Non-pigmented ciliary epithelial cell (primary cell): ENCODE measurements around the gene PHYHIPL.
"Not testable (repeated sequence)": the region's sequence is repeated elsewhere in the genome, so short reads cannot be mapped to it uniquely, and the experiment has no call there.

Experiments
- DNase-seq: peaks from one replicate; pipeline ENCODE4 v3.0.0-alpha.2; 2010; ENCODE audit warnings: low read depth

PHYHIPL gene

DNA sequence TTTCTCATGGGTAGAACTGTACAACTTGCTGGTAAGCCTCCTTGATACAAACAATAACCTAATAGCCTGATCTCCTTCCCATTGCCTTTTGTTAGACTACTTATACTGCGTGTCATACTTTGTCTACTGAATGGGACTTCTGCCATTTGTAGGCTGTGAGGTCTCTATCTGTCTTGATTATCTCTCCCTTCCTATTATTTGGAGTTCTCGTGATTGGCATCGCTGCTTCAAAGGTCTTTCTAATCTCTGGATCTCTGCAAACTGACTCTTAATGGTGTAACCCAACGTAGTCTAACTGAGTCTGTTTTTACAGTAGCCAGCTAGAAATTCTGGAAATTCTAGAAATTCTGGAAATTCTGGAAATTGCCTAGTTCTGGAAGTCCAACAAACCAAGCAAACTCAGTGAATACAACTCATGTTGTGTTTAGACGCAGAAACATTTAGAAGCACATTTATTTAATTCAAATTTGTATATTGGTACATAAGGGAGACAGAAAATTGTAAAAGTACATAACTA is 29.8 kb downstream of the PHYHIPL start:
- no peak for DNase-seq

- DNase-seq = no peak
These were observed 35.9 kb downstream of the PHYHIPL start for GRCh38 chr10:59212301-59212798.

- no peak for DNase-seq
These were observed 37.7 kb downstream of the PHYHIPL start for GRCh38 chr10:59214160-59214559.

DNA sequence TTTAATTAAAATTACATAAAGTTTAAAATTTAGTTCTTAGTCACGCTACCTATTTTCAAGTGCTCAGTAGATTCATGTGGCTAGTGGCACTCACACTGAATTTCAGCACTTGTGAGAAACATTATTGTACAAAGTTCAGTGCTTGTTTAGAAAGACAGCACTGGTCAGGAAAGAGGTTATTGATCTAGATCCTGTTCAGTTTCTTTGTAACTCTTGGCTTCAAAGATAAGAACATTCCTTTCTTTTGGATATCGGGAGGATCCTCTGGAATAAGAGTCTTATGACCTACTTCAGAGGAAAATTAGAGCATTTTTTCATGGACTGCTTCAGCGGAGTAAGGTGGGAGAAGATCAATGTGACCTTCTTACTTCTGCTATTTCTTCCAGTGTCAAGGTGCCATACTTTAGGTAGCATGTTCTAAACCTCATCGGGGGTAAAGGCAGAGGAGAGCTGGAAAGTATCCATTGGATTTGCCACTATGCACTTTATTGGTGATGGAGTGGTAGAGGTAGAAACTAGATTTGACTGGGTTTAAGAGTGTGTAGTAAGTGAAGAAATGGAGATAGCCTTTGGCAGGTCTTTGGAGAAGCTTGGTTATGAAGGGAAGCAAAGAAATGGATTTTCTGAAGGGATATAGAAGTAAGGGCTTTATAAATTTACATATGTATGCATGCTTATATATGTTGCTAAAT is 39.9 kb downstream of the PHYHIPL start:
- DNase-seq = no peak

- no peak for DNase-seq
These were observed 46.3 kb downstream of the PHYHIPL start for GRCh38 chr10:59222788-59223187.

- DNase-seq = not testable (repeated sequence)
These were observed 47.2 kb downstream of the PHYHIPL start for GRCh38 chr10:59223597-59223996.

DNA sequence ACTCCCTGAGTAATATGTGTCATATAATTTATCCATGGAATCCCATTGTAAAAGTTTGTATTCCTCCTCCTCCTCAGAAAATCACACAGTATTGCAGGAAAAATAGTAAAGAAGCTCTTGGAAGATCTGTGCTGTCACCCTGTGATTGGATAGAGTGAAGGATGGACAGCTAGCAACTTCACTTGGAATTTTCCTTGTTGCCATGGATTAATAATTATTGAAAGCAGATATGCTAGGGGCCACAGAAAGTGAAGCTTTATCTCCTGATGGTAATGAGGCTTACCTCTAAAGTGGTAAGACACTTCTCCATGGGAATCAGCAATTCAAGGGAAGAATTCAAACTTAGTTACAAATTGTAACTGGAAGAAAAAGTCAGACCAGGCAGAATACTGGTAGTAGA is 48.8 kb downstream of the PHYHIPL start:
- no peak for DNase-seq

GRCh38 chr10:59227136-59227673 is 50.8 kb downstream of the PHYHIPL start:
- DNase-seq = no peak

- no peak for DNase-seq
These were observed 53.0 kb downstream of the PHYHIPL start for GRCh38 chr10:59229441-59229840.

GRCh38 chr10:59234194-59234593 is 57.8 kb downstream of the PHYHIPL start:
- peak; percentile 9 for DNase-seq

DNA sequence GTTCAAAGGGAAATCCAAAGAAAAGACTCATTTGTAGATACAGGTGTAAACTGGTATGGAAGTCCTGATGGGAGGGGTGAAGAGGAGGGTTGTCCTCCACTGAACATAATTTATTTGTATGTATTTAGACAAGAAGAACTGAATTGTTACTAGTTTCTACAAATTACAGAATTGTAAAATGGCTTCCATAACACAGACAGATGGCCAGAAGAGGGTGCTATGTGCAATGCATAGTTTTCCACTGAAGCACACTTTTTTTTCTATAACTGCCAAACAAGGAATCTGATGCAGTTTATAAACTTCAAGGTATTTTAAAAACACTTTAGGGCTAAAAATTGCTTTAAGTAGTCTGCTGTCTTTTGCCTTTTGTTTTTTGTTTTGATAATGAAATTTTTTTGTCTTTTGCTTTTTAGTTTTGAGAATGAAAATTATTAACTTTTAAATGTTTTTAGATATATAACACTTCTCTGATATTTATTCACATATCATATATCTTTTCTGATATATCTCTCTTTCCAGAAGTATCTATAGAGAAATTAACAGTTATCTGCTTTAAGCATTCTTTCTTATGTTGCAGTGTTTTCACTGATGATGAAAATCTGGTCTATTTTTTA is 58.5 kb downstream of the PHYHIPL start:
- peak; percentile 4 for DNase-seq

DNA sequence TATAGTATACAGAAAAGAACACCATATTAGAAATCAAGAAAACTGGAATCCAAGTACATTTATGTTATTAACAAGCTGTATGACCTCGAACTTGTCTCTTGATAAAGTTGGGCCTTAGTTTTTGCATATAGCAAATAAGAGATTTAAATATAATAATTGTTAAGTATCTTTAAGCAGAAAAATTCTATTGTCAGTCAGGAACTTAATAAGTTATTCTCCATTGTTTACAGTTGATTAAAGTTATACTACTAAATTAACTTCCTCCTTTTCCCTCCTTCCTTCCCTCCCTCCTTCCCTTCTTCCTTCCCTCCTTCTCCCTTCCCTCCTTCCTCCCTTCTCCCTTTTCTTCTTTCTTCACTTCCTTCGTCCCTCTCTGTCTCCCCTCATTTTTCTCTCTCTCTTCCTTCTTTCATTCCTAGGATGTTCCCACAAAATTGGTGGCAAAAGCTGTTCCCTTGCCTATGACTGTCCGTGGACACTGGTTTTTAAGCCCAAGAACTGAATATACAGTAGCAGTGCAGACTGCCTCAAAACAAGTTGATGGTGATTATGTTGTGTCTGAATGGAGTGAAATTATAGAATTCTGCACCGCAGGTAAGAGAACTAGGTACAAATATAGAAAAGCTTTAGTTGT is 59.7 kb downstream of the PHYHIPL start:
- DNase-seq = no peak

- DNase-seq = no peak
These were observed 61.3 kb downstream of the PHYHIPL start for GRCh38 chr10:59237775-59238174.

GRCh38 chr10:59239108-59239507 is 62.7 kb downstream of the PHYHIPL start:
- DNase-seq = not testable (repeated sequence)

DNA sequence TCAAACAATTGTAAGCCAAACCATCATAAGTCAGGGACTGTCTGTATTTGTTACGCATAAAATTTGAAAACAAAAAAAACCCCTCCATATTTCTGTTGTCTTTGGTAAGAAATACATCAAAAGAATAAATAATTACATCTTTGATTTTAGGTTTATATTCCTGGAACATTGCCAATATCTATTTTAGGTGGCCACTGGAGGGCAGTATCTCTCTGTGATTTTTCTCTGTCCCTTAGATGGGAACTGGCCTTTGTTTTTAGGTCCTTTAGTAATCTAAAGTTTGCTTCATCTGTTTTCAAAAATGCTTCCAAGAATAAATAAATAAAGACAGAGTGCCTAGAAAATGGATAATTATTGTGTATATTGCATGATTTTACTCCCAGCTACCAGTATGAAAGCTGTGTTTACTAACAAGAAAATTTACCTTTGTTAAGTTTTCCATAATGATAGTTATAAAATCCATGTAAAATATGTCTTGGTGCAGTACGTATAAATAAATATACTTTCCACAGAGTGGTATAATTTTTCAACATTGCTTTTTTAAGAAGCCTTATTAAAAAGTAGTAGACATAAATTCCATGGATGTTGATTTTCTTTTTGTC is 64.2 kb downstream of the PHYHIPL start:
- peak; percentile 3 for DNase-seq

- DNase-seq = no peak
These were observed 65.6 kb downstream of the PHYHIPL start for GRCh38 chr10:59242057-59242456.

- no peak for DNase-seq
These were observed 66.5 kb downstream of the PHYHIPL start for GRCh38 chr10:59242991-59243390.

DNA sequence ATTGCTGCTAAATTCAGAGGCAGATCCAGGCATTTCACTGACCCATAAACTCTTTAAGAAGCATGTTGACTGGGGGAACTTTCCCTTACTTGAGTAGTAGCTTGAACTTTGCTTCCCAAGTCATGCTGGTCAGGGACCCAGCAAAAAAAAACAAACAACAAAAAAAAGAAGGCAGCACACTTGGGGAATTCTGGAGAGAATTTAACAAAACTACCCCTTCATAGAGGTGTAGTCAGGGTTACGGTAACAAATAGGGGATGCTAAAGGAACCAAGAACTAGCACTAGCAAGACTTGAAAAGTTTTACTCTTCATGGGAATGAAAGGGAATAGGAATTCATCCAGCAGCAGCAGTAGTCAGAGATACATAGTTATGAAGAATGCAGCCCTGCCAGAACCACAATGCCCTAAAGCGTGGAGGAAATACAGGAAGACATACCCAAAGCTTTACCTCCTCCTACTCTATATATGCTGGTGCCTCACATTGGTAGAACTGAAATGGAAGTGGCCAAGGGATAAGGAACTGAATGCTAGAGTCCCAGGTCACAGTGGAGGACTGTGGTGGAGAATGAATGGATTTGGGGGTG is 67.3 kb downstream of the PHYHIPL start:
- no peak for DNase-seq

DNA sequence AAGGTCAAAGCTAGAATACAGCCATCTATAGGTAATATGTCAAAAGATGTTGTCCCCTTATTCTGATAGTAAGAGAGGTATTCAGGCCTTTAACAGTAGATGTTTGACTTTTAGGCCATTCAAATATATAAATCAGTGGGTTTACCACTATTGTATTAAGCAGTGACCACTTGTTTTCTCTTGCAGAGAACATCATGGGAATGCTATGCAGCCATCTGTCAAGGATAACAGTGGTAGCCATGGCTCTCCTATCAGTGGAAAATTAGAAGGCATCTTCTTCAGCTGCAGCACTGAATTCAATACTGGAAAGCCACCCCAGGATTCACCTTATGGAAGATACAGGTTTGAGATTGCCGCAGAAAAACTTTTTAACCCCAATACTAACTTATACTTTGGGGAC is 68.4 kb downstream of the PHYHIPL start:
- no peak for DNase-seq

- DNase-seq = no peak
These were observed 69.2 kb downstream of the PHYHIPL start for GRCh38 chr10:59245686-59246085.

- no peak for DNase-seq
These were observed 76.0 kb downstream of the PHYHIPL start for GRCh38 chr10:59252491-59252890.

DNA sequence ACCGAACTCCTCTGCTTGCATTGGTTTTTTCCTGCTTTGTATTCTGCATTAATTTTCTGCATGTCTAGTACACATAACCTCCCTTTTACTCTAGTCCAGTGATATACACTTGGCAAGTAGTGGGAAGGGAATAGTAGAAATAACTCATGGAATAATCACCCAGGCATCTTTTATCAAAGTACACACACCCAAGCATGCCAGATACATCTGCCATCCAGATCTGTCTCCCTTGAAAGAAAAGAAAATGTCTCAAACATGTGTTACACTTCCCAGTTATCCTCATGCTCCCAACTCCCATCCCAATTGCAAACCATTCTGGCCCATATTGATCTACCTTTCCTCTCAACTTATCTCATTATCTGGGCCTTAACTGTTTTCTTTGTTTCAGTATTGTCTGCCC is 79.0 kb downstream of the PHYHIPL start:
- no peak for DNase-seq
